ENCODE results near the gene SH2D6. TPM values are rescaled to one million over a fixed set of nuclear protein-coding genes. Genes with fewer than 3 reads are reported as not detected.
A peak's percentile ranks its signal among the peaks of the same experiment; 100 is the strongest.

SH2D6 gene
- total and polyA plus RNA-seq, 11 donors: not detected

GRCh38 chr2:85401464-85401805 lies 17.1 kb upstream of the SH2D6 start:
- intact Hi-C loops (cut with DNase I): no loop called here
- no peak overlapping the region for H3K4me3 ChIP-seq
- no peak for DNase-seq
- peaks cover 0 to 18% (median 8%) of the 10 kb centered on the region in 12 donors for H3K9me3 ChIP-seq
- no peak for ATAC-seq
- peaks cover 0 to 18% (median 0%) of the 10 kb centered on the region in 12 donors for H3K4me1 ChIP-seq
- no peaks in the 10 kb centered on the region for H3K27me3 ChIP-seq
- no peak overlapping the region for H3K27ac ChIP-seq
- WGBS, 4 donors: 91 to 95% (median 93%) methylated on average over 7 of the region's 7 CpGs; no CpG with 5 or more reads in 1 of the 4 donors
- no peak for TF ChIP-seq CTCF (IDR thresholded peaks at IDR 0.05)
- TF ChIP-seq POLR2A (IDR thresholded peaks at IDR 0.05): no peak
- peaks cover 0 to 26% (median 0%) of the 10 kb centered on the region in 9 donors for H3K36me3 ChIP-seq

GRCh38 chr2:85401844-85402243 lies 16.7 kb upstream of the SH2D6 start:
- no peak for ATAC-seq
- H3K27me3 ChIP-seq: no peaks in the 10 kb centered on the region
- TF ChIP-seq POLR2A (IDR thresholded peaks at IDR 0.05) (no peak), CTCF (IDR thresholded peaks at IDR 0.05) (no peak)
- no peak overlapping the region for H3K4me3 ChIP-seq
- peaks cover 0 to 18% (median 8%) of the 10 kb centered on the region in 12 donors for H3K9me3 ChIP-seq
- intact Hi-C loops (cut with DNase I): no loop called here
- no peak for DNase-seq
- H3K36me3 ChIP-seq: peaks cover 0 to 22% (median 0%) of the 10 kb centered on the region in 9 donors
- WGBS, 4 donors: 93 to 96% (median 94%) methylated on average over 6 to 8 of the region's 8 CpGs
- no peak overlapping the region for H3K27ac ChIP-seq
- H3K4me1 ChIP-seq: peaks cover 0 to 22% (median 0%) of the 10 kb centered on the region in 12 donors

- peak in 4 of 5 donors; percentile 44 to 56 (median 52) for DNase-seq
- WGBS, 4 donors: 72 to 78% (median 73%) methylated on average over 15 of the region's 15 CpGs
- no peak for TF ChIP-seq POLR2A (IDR thresholded peaks at IDR 0.05)
- TF ChIP-seq CTCF (IDR thresholded peaks at IDR 0.05): no peak
- Histone ChIP-seq H3K27me3 (no peaks in the 10 kb centered on the region), H3K4me3 (peak overlapping the region in 1 of 12 donors; percentile 27), H3K27ac (peak overlapping the region in 3 of 12 donors; percentile 29 to 84 (median 30)), H3K9me3 (peaks cover 0 to 18% (median 8%) of the 10 kb centered on the region in 12 donors), H3K36me3 (peaks cover 0 to 13% (median 0%) of the 10 kb centered on the region in 9 donors), H3K4me1 (peaks cover 0 to 57% (median 2%) of the 10 kb centered on the region in 12 donors)
- peak in 3 of 4 donors; percentile 45 to 72 (median 53) for ATAC-seq
- intact Hi-C loops (cut with DNase I): no loop called here
Observed at GRCh38 chr2:85405201-85406059, 13.1 kb upstream of the SH2D6 start.

DNA sequence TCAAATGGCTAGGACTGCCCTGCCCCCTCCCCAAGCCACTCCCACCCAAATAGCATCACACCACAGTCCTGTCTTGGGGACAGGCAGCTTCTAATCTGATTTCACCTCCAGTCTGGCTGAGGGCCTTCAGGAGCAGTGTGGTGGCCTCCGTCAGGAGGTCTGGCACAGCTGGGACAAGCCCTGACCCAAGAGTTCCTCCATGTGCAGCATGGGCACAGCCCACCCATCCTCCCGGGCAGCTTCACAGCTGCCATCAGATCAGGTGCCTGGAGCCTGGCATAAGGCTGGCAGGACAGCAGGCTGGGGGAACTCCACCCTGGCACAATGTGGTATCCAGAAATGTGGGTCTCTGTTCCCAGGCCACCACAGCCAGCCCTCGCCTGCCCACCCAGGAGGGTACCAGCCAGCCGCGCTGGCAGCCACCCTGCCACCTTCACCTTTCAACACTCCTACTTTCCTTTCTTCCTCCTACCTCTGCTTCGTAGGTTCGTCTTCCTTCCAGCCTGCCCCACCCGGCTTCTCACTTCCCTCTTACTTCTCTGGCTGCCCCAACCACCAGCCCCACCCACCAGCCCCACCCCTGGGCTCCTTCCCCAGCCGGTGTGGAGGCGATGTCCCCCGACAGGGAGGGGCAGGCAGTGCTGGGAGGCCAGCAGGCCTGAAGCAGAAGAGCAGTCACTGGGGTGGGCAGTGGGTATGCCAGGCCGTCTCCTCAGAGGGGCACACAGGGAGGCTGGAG lies 8.5 kb upstream of the SH2D6 start, which contains the start of gene CAPG:
Gene CAPG (minus strand): TSS at position 522 of the 739 bp plus-strand sequence. CDS start 8,221 bp downstream, outside the sequence.
- Histone ChIP-seq H3K4me1 (peaks cover 0 to 72% (median 8%) of the 10 kb centered on the region in 12 donors), H3K9me3 (no peaks in the 10 kb centered on the region), H3K27me3 (peaks cover 0 to 12% (median 5%) of the 10 kb centered on the region in 9 donors), H3K27ac (peak within 1 kb of the TSS in 2 of 12 donors; percentile 5 to 84), H3K36me3 (no peaks in the 10 kb centered on the region), H3K4me3 (peak within 1 kb of the TSS in 3 of 12 donors; percentile 6 to 57 (median 30))
- DNase-seq: peak in 4 of 5 donors; percentile 52 to 83 (median 61)
- intact Hi-C loops (cut with DNase I): no loop called here
- ATAC-seq: peak in 3 of 4 donors; percentile 21 to 33 (median 22)
- WGBS, 4 donors: 58 to 66% (median 62%) methylated on average over 12 of the region's 12 CpGs
- TF ChIP-seq CTCF (IDR thresholded peaks at IDR 0.05) (no peak), POLR2A (IDR thresholded peaks at IDR 0.05) (no peak)

Data from heart left ventricle (tissue), 16 donors.